HPDE6-E6E7 (cell line): ENCODE results near the gene CHTOP.
"Not testable (repeated sequence)": the region's sequence is repeated elsewhere in the genome, so short reads cannot be mapped to it uniquely, and the experiment has no call there.

Experiments
- DNase-seq: peaks from one replicate; pipeline ENCODE4 v3.0.0; 2011; ENCODE audit warnings: missing footprints; ENCODE audit errors: extremely low spot score

Gene CHTOP

GRCh38 chr1:153633754-153634665, at the start of gene CHTOP:
TSS of gene CHTOP (plus strand) at chr1:153634066. CDS start at chr1:153636589, 2,523 bp downstream.
- peak; percentile 95 for DNase-seq

GRCh38 chr1:153585006-153585405, 48.9 kb upstream of the CHTOP start:
- DNase-seq = no peak

- no peak for DNase-seq
These were observed 47.5 kb upstream of the CHTOP start for GRCh38 chr1:153586347-153586746.

- no peak for DNase-seq
These were observed 46.6 kb upstream of the CHTOP start for GRCh38 chr1:153587314-153587713.

GRCh38 chr1:153588033-153588432, 45.8 kb upstream of the CHTOP start:
- not testable (repeated sequence) for DNase-seq

- DNase-seq = no peak
These were observed 45.4 kb upstream of the CHTOP start for GRCh38 chr1:153588482-153588881.

- DNase-seq = no peak
These were observed 41.1 kb upstream of the CHTOP start for GRCh38 chr1:153592748-153593147.

- no peak for DNase-seq
These were observed 36.7 kb upstream of the CHTOP start for GRCh38 chr1:153597206-153597605.

GRCh38 chr1:153598309-153599172, 35.3 kb upstream of the CHTOP start:
- DNase-seq = no peak

- DNase-seq = no peak
These were observed 34.0 kb upstream of the CHTOP start for GRCh38 chr1:153599847-153600246.

- no peak for DNase-seq
These were observed 31.1 kb upstream of the CHTOP start for GRCh38 chr1:153602749-153603148.

GRCh38 chr1:153606194-153606593, 27.7 kb upstream of the CHTOP start:
- DNase-seq = no peak

- no peak for DNase-seq
These were observed 26.5 kb upstream of the CHTOP start for GRCh38 chr1:153607381-153607780.

GRCh38 chr1:153608089-153608682, 25.7 kb upstream of the CHTOP start:
- DNase-seq = no peak

- DNase-seq = peak; percentile 92
These were observed 24.9 kb upstream of the CHTOP start for GRCh38 chr1:153608742-153609584.

- no peak for DNase-seq
These were observed 24.3 kb upstream of the CHTOP start for GRCh38 chr1:153609585-153609907.

- DNase-seq = no peak
These were observed 23.5 kb upstream of the CHTOP start for GRCh38 chr1:153610334-153610733.

- no peak for DNase-seq
These were observed 23.0 kb upstream of the CHTOP start for GRCh38 chr1:153610811-153611301.

GRCh38 chr1:153611356-153611755, 22.5 kb upstream of the CHTOP start:
- DNase-seq = no peak

GRCh38 chr1:153612111-153612754, 21.6 kb upstream of the CHTOP start:
- no peak for DNase-seq
